HCT116 (cell line): ENCODE data around the gene FBXO48. TPM values are rescaled to one million over a fixed set of nuclear protein-coding genes. Genes with fewer than 3 reads are reported as not detected.

Experiments used
- ATAC-seq: fragments of 200-7000 bp; cut with Tn5 transposase; 2 replicates; pipeline ENCODE4 v1.9.1; 2020; ENCODE audit warnings: mild to moderate bottlenecking, moderate library complexity
- BruUV-seq: library from RNA; stranded (reverse); fragments of 400-500 nt; replicated peaks from 2 replicates; lab custom pipeline; 2021; lab: Mats Ljungman, UMichigan
- CTCF ChIA-PET: fragments of 300-600 bp; sonication (Branson Sonifier 250); formaldehyde crosslinking; loops from one replicate; lab custom pipeline; 2021; ENCODE audit warnings: antibody characterized with exemption; lab: Charles Lee
- POLR2A ChIA-PET: fragments of 300-600, 350-600 bp; sonication (Branson Sonifier 250); formaldehyde crosslinking; loops from one replicate; lab custom pipeline; 2021; ENCODE audit warnings: antibody characterized with exemption; lab: Charles Lee
- RAD21 ChIA-PET, 2 experiments: fragments of 300-600 bp; sonication (Branson Sonifier 250); formaldehyde crosslinking; loops; one replicate each; lab custom pipeline; 2023; ENCODE audit warnings: low total read pairs in 2 of 2; ENCODE audit not compliant: uncharacterized antibody in 2 of 2, unreplicated experiment in 2 of 2, low non-redundant PET in 1 of 2; lab: Charles Lee
- DNase-seq: peaks from one replicate; pipeline ENCODE4 v3.0.0-alpha.2; 2010; ENCODE audit warnings: low read depth, low spot score
- H2AFZ ChIP-seq: fragments of 200-600 bp; shearing (Covaris generic), sonication (generic); 2 replicates; pipeline ENCODE4 v1.6.1; 2017; ENCODE audit warnings: low read depth, mixed run types, mixed read lengths, antibody characterized with exemption, low read length; ENCODE audit not compliant: poor library complexity, severe bottlenecking
- H3K27ac ChIP-seq: 2 replicates; pipeline ENCODE4 v1.5.1; 2012; ENCODE audit warnings: low read depth, low read length
- H3K27me3 ChIP-seq: fragments of 200-600 bp; sonication (generic); 2 replicates; pipeline ENCODE4 v1.6.1; 2016; ENCODE audit warnings: mixed run types, low read length, mixed read lengths; ENCODE audit not compliant: insufficient read depth
- H3K36me3 ChIP-seq, 2 experiments: fragments of 200-500 bp in 1 of 2; fragments of 200-600 bp in 1 of 2; sonication (Bioruptor generic) in 1 of 2; sonication (generic) in 1 of 2; 2 replicates each; pipeline versions ENCODE4 v1.5.1 to v1.6.1; 2014 to 2016; ENCODE audit warnings: low read length in 2 of 2, inconsistent platforms in 1 of 2, mixed read lengths in 1 of 2, mixed run types in 1 of 2; ENCODE audit not compliant: insufficient read depth in 2 of 2, control insufficient read depth in 1 of 2
- H3K4me1 ChIP-seq, 2 experiments: fragments of 200-600 bp in 1 of 2; sonication (generic) in 1 of 2; 2 replicates each; pipeline versions ENCODE4 v1.5.1 to v1.6.1; 2012 to 2017; ENCODE audit warnings: low read length in 2 of 2, inconsistent platforms in 1 of 2, mild to moderate bottlenecking in 1 of 2, mixed read lengths in 1 of 2, mixed run types in 1 of 2, moderate library complexity in 1 of 2; ENCODE audit not compliant: insufficient read depth in 2 of 2, control insufficient read depth in 1 of 2
- H3K4me2 ChIP-seq: fragments of 200-600 bp; sonication (generic); 2 replicates; pipeline ENCODE4 v1.6.1; 2017; ENCODE audit warnings: mixed run types, low read length, mixed read lengths
- H3K4me3 ChIP-seq, 2 experiments: fragments of 200-600 bp in 1 of 2; sonication (generic) in 1 of 2; replicated peaks in 1 of 2; 2 replicates each; pipeline ENCODE4 v1.5.1; 2011 to 2016; ENCODE audit warnings: low read length in 2 of 2, control low read depth in 1 of 2, low read depth in 1 of 2, mild to moderate bottlenecking in 1 of 2, mixed read lengths in 1 of 2, mixed run types in 1 of 2
- H3K79me2 ChIP-seq: fragments of 200-600 bp; sonication (generic); 2 replicates; pipeline ENCODE4 v1.6.1; 2017; ENCODE audit warnings: mild to moderate bottlenecking, mixed run types, low read length, moderate library complexity, mixed read lengths; ENCODE audit not compliant: insufficient read depth
- H3K9ac ChIP-seq: fragments of 200-600 bp; sonication (generic); 2 replicates; pipeline ENCODE4 v1.6.1; 2016; ENCODE audit warnings: low read length, mixed read lengths
- H3K9me2 ChIP-seq: fragments of 200-600 bp; sonication (generic), shearing (Covaris generic); 2 replicates; pipeline ENCODE4 v1.6.1; 2017; ENCODE audit warnings: mixed run types, mild to moderate bottlenecking, moderate library complexity; ENCODE audit not compliant: insufficient read depth
- H3K9me3 ChIP-seq, 2 experiments: fragments of 200-500 bp in 1 of 2; fragments of 200-600 bp in 1 of 2; sonication (Bioruptor generic) in 1 of 2; sonication (generic) in 1 of 2; 2 replicates each; pipeline ENCODE4 v1.6.1; 2014 to 2017; ENCODE audit warnings: low read length in 2 of 2, mixed read lengths in 2 of 2, inconsistent platforms in 1 of 2, low read depth in 1 of 2, mild to moderate bottlenecking in 1 of 2, mixed run types in 1 of 2, moderate library complexity in 1 of 2; ENCODE audit not compliant: control insufficient read depth in 1 of 2, insufficient read depth in 1 of 2
- H4K20me1 ChIP-seq: fragments of 200-600 bp; sonication (generic), shearing (Covaris generic); 2 replicates; pipeline ENCODE4 v1.6.1; 2017; ENCODE audit warnings: mixed run types, mild to moderate bottlenecking, moderate library complexity; ENCODE audit not compliant: insufficient read depth
- CBX3 ChIP-seq: IDR thresholded peaks from 2 replicates; pipeline ENCODE4 v1.6.1; 2012; ENCODE audit warnings: low read depth
- CEBPB ChIP-seq: IDR thresholded peaks from 2 replicates; pipeline ENCODE4 v1.6.1; 2012; ENCODE audit warnings: low read depth
- CTCF ChIP-seq, 3 experiments: fragments of 200-600 bp in 1 of 3; sonication (generic) in 1 of 3; IDR thresholded peaks in 2 of 3; conservative IDR thresholded peaks in 1 of 3; 2 replicates each; pipeline ENCODE4 v1.5.1; 2012 to 2017; ENCODE audit warnings: low read depth in 2 of 3, low read length in 2 of 3, antibody characterized with exemption in 1 of 3, borderline replicate concordance in 1 of 3, control low read depth in 1 of 3, mild to moderate bottlenecking in 1 of 3, mixed read lengths in 1 of 3, mixed run types in 1 of 3, moderate library complexity in 1 of 3; ENCODE audit not compliant: insufficient read depth in 1 of 3
- ELF1 ChIP-seq: IDR thresholded peaks from 2 replicates; pipeline ENCODE4 v1.6.1; 2012; ENCODE audit warnings: low read depth, borderline replicate concordance
- EZH2 ChIP-seq: fragments of 200-600 bp; sonication (generic); IDR thresholded peaks from 2 replicates; pipeline ENCODE4 v1.6.1; 2017; ENCODE audit warnings: antibody characterized with exemption, mixed run types
- JUND ChIP-seq: IDR thresholded peaks from 2 replicates; pipeline ENCODE4 v1.6.1; 2012
- POLR2A ChIP-seq: IDR thresholded peaks from 2 replicates; pipeline ENCODE4 v1.7.0; 2011; ENCODE audit warnings: borderline replicate concordance; ENCODE audit not compliant: insufficient read depth, insufficient read length; ENCODE audit errors: extremely low read depth
- POLR2AphosphoS5 ChIP-seq: IDR thresholded peaks from 2 replicates; pipeline ENCODE4 v1.6.1; 2011; ENCODE audit warnings: mild to moderate bottlenecking, low read depth, low read length, moderate library complexity
- RAD21 ChIP-seq: IDR thresholded peaks from 2 replicates; pipeline ENCODE4 v1.6.1; 2012; ENCODE audit warnings: low read depth, mild to moderate bottlenecking
- SP1 ChIP-seq: IDR thresholded peaks from 2 replicates; pipeline ENCODE4 v1.6.1; 2012; ENCODE audit warnings: low read depth
- SRF ChIP-seq: IDR thresholded peaks from 2 replicates; pipeline ENCODE4 v1.6.1; 2012; ENCODE audit warnings: low read depth
- TCF7L2 ChIP-seq: IDR thresholded peaks from 2 replicates; pipeline ENCODE4 v1.7.0; 2011; ENCODE audit warnings: borderline replicate concordance, inconsistent platforms; ENCODE audit not compliant: insufficient read depth, insufficient read length; ENCODE audit errors: extremely low read depth
- YY1 ChIP-seq: IDR thresholded peaks from 2 replicates; pipeline ENCODE4 v1.6.1; 2011; ENCODE audit warnings: low read length, low read depth, moderate library complexity, mild to moderate bottlenecking; ENCODE audit not compliant: insufficient replicate concordance; ENCODE audit errors: extremely low read depth
- ZFX ChIP-seq: fragments of 450-650 bp; IDR thresholded peaks from 2 replicates; pipeline ENCODE4 v1.6.1; 2017
- ZNF274 ChIP-seq: fragments of 200-500 bp; sonication (Bioruptor generic); IDR thresholded peaks from 2 replicates; pipeline ENCODE4 v1.6.1; 2014; ENCODE audit warnings: mild to moderate bottlenecking, low read depth, low read length, inconsistent platforms
- intact Hi-C: fragments of 100-400 bp; cut with micrococcal nuclease; formaldehyde crosslinking; loops from 2 replicates; pipeline ENCODE4 v1.10.0; 2022
- total RNA-seq: library from RNA; stranded (reverse); gene quantifications from one replicate; pipeline ENCODE4 v1.2.1, GENCODE V29; 2021; ENCODE audit not compliant: unreplicated experiment
- TF ChIP-seq, protein P1 (sequence below): IDR thresholded peaks from 2 replicates; pipeline ENCODE4 v1.6.1; 2012

Gene FBXO48
- total RNA-seq, 1 experiment from 2014 or later = 0.91 TPM

GRCh38 chr2:68413466-68413865 lies 53.6 kb downstream of the FBXO48 start:
- Histone ChIP-seq H4K20me1 (no peaks in the 10 kb centered on the region), H3K4me2 (no peak overlapping the region), H3K36me3 (no peaks in the 10 kb centered on the region), H3K27me3 (no peaks in the 10 kb centered on the region), H3K27ac (no peak overlapping the region), H3K4me1 (no peaks in the 10 kb centered on the region), H3K79me2 (no peaks in the 10 kb centered on the region), H3K9ac (no peak overlapping the region), H3K9me3 (no peaks in the 10 kb centered on the region), H3K9me2 (no peaks in the 10 kb centered on the region), H2AFZ (no peak overlapping the region), H3K4me3 (no peak overlapping the region)
- DNase-seq (no peak), ATAC-seq (no peak)
- BruUV-seq = no TSS peak
- TF ChIP-seq SP1 = no peak
- no peak for TF ChIP-seq EZH2
- TF ChIP-seq ZNF274 = no peak
- RAD21 ChIA-PET = no interaction called here
- intact Hi-C loops = no loop called here
- CTCF ChIA-PET = no interaction called here
- POLR2A ChIA-PET = no interaction called here

GRCh38 chr2:68412127-68412819 lies 54.8 kb downstream of the FBXO48 start:
- Histone ChIP-seq H3K27me3 (no peaks in the 10 kb centered on the region), H2AFZ (no peak overlapping the region), H4K20me1 (no peaks in the 10 kb centered on the region), H3K4me1 (no peaks in the 10 kb centered on the region), H3K4me3 (no peak overlapping the region), H3K9me3 (no peaks in the 10 kb centered on the region), H3K9ac (no peak overlapping the region), H3K9me2 (no peaks in the 10 kb centered on the region), H3K27ac (no peak overlapping the region), H3K36me3 (no peaks in the 10 kb centered on the region), H3K4me2 (no peak overlapping the region), H3K79me2 (no peaks in the 10 kb centered on the region)
- DNase-seq (no peak), ATAC-seq (no peak)
- ChIA-PET RAD21 (no interaction called here), CTCF (no interaction called here), POLR2A (no interaction called here)
- intact Hi-C loops = no loop called here
- no peak for TF ChIP-seq JUND
- no peak for TF ChIP-seq ZFX
- TF ChIP-seq ELF1 = no peak
- no peak for TF ChIP-seq CBX3
- TF ChIP-seq CEBPB = no peak
- TF ChIP-seq ZNF274 = no peak
- no peak for TF ChIP-seq RAD21
- no peak for TF ChIP-seq SRF
- TF ChIP-seq, protein P1, sequence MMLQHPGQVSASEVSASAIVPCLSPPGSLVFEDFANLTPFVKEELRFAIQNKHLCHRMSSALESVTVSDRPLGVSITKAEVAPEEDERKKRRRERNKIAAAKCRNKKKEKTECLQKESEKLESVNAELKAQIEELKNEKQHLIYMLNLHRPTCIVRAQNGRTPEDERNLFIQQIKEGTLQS = no peak
- TF ChIP-seq EZH2 = no peak
- TF ChIP-seq YY1 = no peak
- no peak for TF ChIP-seq TCF7L2
- TF ChIP-seq POLR2A = no peak
- no peak for TF ChIP-seq SP1
- TF ChIP-seq POLR2AphosphoS5 = no peak
- no peak for TF ChIP-seq CTCF (IDR thresholded peaks at IDR 0.05 in 2 of 3, conservative IDR thresholded peaks at IDR 0.05 in 1 of 3; ENCODE audit: borderline replicate concordance in 1 of 3, insufficient read depth in 1 of 3, low read depth in 2 of 3, low read length in 2 of 3)
- no TSS peak for BruUV-seq
